Activated naive CD4-positive, alpha-beta T cell treated with anti-CD3 and anti-CD28 coated beads, Interleukin-2, amount 10 ng/mL, durations not matched to agents 7 days and 5 days (primary cell): ENCODE results near the gene MRGPRX1.
"Not testable (repeated sequence)": the region's sequence is repeated elsewhere in the genome, so short reads cannot be mapped to it uniquely, and the experiment has no call there.

ENCODE experiments used
- CTCF ChIA-PET: fragments of 350-600 bp; sonication (Branson Sonifier 250); formaldehyde crosslinking; loops from one replicate; lab custom pipeline; 2021; ENCODE audit warnings: antibody characterized with exemption; lab: Charles Lee
- DNase-seq: peaks from one replicate; pipeline ENCODE4 v3.0.0-alpha.2; 2020
- H3K27ac Mint-ChIP-seq: one replicate; pipeline ENCODE4 v1.8.0; 2021; ENCODE audit warnings: mild to moderate bottlenecking, moderate library complexity, mixed read lengths
- H3K27me3 Mint-ChIP-seq: one replicate; pipeline ENCODE4 v1.8.0; 2021; ENCODE audit warnings: mild to moderate bottlenecking, mixed read lengths
- H3K36me3 Mint-ChIP-seq: one replicate; pipeline ENCODE4 v1.8.0; 2021; ENCODE audit warnings: mixed read lengths
- H3K4me1 Mint-ChIP-seq: one replicate; pipeline ENCODE4 v1.8.0; 2021; ENCODE audit warnings: mixed read lengths
- H3K4me3 Mint-ChIP-seq: one replicate; pipeline ENCODE4 v1.8.0; 2021; ENCODE audit warnings: mild to moderate bottlenecking, moderate library complexity, mixed read lengths
- H3K9me3 Mint-ChIP-seq: one replicate; pipeline ENCODE4 v1.8.0; 2021; ENCODE audit warnings: mixed read lengths

The MRGPRX1 gene

DNA sequence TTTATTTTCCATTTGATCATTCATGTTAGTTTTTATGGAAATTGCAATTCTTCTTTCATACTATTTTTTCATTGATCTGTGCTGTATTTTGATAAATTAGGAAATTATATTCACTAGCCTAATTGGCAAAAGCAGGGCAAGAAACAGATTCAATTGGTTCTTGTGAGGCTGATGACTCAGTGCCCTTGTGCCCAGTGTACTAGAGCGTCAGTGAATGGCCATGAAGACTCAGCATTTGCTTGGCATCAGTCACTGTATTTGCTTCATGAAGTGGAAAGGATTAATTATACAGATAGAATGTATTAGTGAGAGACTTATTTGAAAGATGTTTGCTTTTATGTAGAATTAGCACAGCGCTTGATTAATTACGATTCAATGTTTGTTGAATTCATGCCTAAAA lies 31.8 kb downstream of the MRGPRX1 start:
- Mint-ChIP-seq H3K9me3 (no peaks in the 10 kb centered on the region), H3K4me1 (no peaks in the 10 kb centered on the region), H3K27ac (no peak overlapping the region), H3K36me3 (no peaks in the 10 kb centered on the region), H3K4me3 (no peak overlapping the region), H3K27me3 (peaks cover 4% of the 10 kb centered on the region)
- DNase-seq: no peak
- CTCF ChIA-PET: no interaction called here

DNA sequence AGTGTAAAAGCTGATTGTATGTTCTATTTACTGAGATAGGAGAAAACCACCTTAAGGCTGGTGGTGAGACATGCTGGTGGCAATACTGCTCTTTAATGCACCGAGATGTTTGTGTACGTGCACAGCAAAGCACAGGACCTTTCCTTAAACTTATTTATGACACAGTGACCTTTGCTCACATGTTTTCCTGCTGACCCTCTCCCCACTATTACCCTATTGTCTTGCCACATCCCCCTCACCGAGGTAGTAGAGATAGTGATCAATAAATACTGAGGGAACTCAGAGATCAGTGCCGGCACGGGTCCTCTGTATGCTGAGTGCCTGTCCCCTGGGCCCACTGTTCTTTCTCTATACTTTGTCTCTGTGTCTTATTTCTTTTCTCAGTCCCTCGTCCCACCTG lies 38.6 kb downstream of the MRGPRX1 start:
- not testable (repeated sequence) for H3K36me3 Mint-ChIP-seq, H3K27ac Mint-ChIP-seq
- peaks cover 20% of the 10 kb centered on the region for H3K27me3 Mint-ChIP-seq

DNA sequence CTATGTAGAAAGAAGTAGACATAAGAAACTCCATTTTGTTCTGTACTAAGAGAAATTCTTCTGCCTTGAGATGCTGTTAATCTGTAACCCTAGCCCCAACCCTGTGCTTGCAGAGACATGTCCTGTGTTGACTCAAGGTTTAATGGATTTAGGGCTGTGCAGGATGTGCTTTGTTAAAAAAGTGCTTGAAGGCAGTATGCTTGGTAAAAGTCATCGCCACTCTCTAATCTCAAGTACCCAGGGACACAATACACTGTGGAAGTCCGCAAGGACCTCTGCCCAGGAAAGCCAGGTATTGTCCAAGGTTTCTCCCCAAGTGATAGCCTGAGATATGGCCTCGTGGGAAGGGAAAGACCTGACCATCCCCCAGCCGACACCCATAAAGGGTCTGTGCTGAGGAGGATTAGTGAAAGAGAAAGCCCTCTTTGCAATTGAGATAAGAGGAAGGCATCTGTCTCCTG lies 39.0 kb downstream of the MRGPRX1 start:
- H3K36me3 Mint-ChIP-seq, H3K27ac Mint-ChIP-seq, CTCF ChIA-PET, H3K9me3 Mint-ChIP-seq, H3K4me3 Mint-ChIP-seq, DNase-seq, H3K4me1 Mint-ChIP-seq: not testable (repeated sequence)
- peaks cover 20% of the 10 kb centered on the region for H3K27me3 Mint-ChIP-seq

More for the DNA sequence above, 38.6 kb downstream of the MRGPRX1 start:
- DNase-seq, H3K4me1 Mint-ChIP-seq, CTCF ChIA-PET, H3K9me3 Mint-ChIP-seq, H3K4me3 Mint-ChIP-seq: not testable (repeated sequence)

DNA sequence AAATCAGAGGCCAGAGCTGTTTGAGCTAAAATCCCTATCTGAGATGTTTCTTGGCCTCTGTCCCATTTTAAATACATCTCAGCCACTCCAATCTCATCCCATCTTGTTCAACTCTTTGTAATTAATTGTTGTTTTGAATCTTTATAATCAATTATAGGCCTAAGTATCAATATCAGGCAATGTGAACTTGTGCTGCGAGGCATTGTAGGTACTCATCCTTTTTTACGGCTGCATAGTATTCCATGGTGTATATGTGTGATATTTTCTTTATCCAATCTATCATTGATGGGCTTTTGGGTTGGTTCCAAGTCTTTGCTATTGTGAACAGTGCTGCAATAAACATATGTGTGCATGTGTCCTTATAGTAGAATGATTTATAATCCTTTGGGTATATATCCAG lies 47.5 kb downstream of the MRGPRX1 start:
- H3K27ac Mint-ChIP-seq, H3K4me3 Mint-ChIP-seq, H3K4me1 Mint-ChIP-seq, H3K9me3 Mint-ChIP-seq, H3K27me3 Mint-ChIP-seq, H3K36me3 Mint-ChIP-seq, CTCF ChIA-PET, DNase-seq: not testable (repeated sequence)

DNA sequence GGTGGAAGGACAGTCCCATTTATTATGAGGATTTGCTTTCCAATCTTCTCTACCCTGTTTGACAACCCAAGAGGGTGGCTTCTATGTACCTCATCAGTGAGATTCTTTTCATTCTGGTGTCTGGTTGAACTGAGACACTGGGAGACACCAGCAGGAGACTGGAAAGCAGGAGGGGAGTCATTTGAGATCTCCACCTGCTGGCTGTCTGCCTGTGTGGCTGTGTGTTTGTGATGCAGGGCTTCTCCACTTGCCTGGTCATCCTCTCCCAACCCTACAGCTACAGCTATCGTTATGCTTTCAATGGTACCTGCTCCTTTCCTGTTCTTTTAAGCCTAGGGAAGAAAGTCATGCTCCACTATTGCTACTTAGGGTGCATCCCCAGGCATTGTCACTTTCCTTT lies 48.6 kb downstream of the MRGPRX1 start:
- CTCF ChIA-PET: no interaction called here

More for the DNA sequence above, 48.6 kb downstream of the MRGPRX1 start:
- DNase-seq: no peak
- Mint-ChIP-seq H3K27ac (no peak overlapping the region), H3K4me3 (no peak overlapping the region), H3K36me3 (no peaks in the 10 kb centered on the region), H3K27me3 (no peaks in the 10 kb centered on the region), H3K9me3 (peaks cover 2% of the 10 kb centered on the region), H3K4me1 (no peaks in the 10 kb centered on the region)
